WI38 (cell line): ENCODE results near the gene PHLDA2.

Source experiments
- H3K4me3 ChIP-seq: 2 replicates; pipeline ENCODE4 v1.5.1; 2011; ENCODE audit warnings: low read depth, mild to moderate bottlenecking, control low read depth, low read length
- TF ChIP-seq, protein P1 (sequence below): IDR thresholded peaks from 2 replicates; pipeline ENCODE4 v1.5.1; 2012; ENCODE audit warnings: low read depth, mild to moderate bottlenecking, control low read depth, low read length

The PHLDA2 gene

DNA sequence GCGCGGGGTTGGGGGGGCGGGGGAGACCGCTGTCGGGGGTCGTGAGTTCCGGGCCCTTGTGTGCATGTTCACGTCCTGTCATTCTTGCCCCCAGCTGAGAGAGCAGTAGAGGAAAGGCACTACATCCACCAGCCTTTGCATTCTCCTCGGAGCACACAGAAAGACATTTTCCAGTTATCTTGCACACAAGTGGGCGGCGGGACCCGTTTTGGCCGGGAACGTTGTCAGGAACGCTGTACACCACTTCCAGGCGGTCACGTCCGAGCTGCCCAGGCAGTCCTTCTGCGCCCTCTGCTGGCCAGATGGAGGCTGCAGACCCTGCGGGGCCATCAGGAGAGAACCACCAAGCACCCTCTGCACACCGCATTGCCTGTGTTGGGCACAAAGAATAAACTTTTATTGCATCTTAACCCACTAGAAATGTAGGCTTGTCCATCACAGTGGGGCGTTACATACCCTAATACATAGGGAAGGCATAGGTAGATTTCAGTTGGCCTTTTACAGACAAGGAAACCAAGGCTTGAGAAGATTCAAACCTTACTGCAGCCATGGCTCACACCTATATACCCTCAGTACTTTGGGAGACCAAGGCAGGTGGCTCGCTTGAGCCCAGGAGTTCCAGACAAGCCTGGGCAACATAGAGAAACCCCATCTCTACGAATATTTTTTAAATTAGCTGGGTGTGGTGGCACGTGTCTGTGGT lies 40.8 kb downstream of the PHLDA2 start:
- no peak overlapping the region for H3K4me3 ChIP-seq
- TF ChIP-seq, protein P1, sequence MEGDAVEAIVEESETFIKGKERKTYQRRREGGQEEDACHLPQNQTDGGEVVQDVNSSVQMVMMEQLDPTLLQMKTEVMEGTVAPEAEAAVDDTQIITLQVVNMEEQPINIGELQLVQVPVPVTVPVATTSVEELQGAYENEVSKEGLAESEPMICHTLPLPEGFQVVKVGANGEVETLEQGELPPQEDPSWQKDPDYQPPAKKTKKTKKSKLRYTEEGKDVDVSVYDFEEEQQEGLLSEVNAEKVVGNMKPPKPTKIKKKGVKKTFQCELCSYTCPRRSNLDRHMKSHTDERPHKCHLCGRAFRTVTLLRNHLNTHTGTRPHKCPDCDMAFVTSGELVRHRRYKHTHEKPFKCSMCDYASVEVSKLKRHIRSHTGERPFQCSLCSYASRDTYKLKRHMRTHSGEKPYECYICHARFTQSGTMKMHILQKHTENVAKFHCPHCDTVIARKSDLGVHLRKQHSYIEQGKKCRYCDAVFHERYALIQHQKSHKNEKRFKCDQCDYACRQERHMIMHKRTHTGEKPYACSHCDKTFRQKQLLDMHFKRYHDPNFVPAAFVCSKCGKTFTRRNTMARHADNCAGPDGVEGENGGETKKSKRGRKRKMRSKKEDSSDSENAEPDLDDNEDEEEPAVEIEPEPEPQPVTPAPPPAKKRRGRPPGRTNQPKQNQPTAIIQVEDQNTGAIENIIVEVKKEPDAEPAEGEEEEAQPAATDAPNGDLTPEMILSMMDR: peak; percentile 93

DNA sequence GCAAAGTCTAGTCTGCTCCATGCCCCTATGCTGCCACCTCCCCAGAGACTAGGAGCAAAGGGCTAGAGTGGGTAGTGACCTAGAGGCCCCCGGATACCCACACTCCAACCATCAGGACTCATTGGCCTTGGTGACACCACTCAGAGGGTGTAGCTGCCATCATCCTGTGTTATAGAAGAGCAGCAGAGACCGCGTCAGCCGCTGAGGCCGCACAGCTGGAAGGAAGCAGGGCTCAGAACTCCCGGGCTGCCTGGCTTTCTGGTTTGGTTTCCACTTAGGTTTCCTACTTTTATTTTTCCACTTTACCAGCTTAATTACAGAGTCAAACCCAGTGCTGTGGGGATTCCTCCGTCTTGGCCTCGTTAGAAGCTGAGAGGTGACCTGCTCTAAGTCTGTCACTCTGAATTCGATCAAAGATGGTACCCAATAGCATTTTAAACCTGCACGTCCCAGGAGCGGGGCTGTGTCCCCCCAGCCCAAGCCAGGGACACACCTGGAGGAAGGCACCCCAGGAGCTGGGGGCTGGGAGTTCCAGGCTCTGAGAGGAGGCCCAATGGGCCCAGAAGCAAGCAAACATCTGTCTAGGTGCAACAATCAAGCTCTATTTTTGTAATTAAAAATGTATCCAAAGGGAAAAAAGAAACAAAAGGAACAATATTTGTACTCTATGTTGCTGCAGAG lies 41.6 kb downstream of the PHLDA2 start:
- TF ChIP-seq, protein P1: no peak
- no peak overlapping the region for H3K4me3 ChIP-seq

DNA sequence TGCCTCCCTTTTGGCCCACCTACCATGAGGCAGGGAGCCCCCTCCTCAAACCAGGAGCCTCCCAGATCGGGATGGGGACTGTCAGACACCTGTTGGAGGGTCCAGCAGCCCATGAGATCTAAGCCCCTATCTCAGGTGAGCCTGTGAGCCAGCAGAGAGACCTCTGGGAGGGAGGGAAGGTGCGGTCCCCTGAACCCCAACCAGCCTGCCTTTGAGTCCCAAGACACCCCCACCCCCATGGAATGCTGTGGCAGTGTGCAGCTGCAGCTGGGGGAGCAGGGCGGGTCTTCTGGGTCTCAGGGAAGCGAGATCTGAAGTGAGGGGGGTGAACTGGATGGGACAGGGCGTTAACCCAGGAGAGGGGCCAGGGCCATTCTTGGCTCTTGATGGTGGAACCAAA lies 42.3 kb downstream of the PHLDA2 start:
- no peak overlapping the region for H3K4me3 ChIP-seq
- TF ChIP-seq, protein P1: no peak

GRCh38 chr11:2886191-2886894 lies 42.9 kb downstream of the PHLDA2 start:
- peak overlapping the region; percentile 27; the same call in 1 of the 2 replicates for H3K4me3 ChIP-seq

GRCh38 chr11:2885678-2886081 lies 43.5 kb downstream of the PHLDA2 start, which contains the start of gene CDKN1C:
Gene CDKN1C, minus strand, starts transcription at chr11:2885775. Its CDS starts 319 bp downstream, at chr11:2885456.
- TF ChIP-seq, protein P1: no peak
- peak within 1 kb of the TSS; percentile 64 for H3K4me3 ChIP-seq

More at GRCh38 chr11:2886191-2886894, 42.9 kb downstream of the PHLDA2 start:
- TF ChIP-seq, protein P1: no peak

- TF ChIP-seq, protein P1: no peak
- H3K4me3 ChIP-seq: peak overlapping the region; percentile 57
Measured at GRCh38 chr11:2885017-2885677, 44.1 kb downstream of the PHLDA2 start.
